ENCODE data around the gene STAB2.

- TF ChIP-seq POLR2A (IDR thresholded peaks at IDR 0.05) (no peak), EP300 (IDR thresholded peaks at IDR 0.05) (no peak)
- TF ChIP-seq, protein P1, sequence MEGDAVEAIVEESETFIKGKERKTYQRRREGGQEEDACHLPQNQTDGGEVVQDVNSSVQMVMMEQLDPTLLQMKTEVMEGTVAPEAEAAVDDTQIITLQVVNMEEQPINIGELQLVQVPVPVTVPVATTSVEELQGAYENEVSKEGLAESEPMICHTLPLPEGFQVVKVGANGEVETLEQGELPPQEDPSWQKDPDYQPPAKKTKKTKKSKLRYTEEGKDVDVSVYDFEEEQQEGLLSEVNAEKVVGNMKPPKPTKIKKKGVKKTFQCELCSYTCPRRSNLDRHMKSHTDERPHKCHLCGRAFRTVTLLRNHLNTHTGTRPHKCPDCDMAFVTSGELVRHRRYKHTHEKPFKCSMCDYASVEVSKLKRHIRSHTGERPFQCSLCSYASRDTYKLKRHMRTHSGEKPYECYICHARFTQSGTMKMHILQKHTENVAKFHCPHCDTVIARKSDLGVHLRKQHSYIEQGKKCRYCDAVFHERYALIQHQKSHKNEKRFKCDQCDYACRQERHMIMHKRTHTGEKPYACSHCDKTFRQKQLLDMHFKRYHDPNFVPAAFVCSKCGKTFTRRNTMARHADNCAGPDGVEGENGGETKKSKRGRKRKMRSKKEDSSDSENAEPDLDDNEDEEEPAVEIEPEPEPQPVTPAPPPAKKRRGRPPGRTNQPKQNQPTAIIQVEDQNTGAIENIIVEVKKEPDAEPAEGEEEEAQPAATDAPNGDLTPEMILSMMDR (IDR thresholded peaks at IDR 0.05) = no peak
Measured at GRCh38 chr12:103742349-103742932, 155.4 kb downstream of the STAB2 start.

Data from ovary (tissue), 3 donors.